GM18498 (cell line): ENCODE results near the gene MMP20.

Experiments
- ATAC-seq: cut with Tn5 transposase; IDR thresholded peaks from one replicate; pipeline ENCODE4 v1.9.1; 2021; ENCODE audit warnings: mild to moderate bottlenecking, moderate library complexity; ENCODE audit not compliant: unreplicated experiment

Gene MMP20

DNA sequence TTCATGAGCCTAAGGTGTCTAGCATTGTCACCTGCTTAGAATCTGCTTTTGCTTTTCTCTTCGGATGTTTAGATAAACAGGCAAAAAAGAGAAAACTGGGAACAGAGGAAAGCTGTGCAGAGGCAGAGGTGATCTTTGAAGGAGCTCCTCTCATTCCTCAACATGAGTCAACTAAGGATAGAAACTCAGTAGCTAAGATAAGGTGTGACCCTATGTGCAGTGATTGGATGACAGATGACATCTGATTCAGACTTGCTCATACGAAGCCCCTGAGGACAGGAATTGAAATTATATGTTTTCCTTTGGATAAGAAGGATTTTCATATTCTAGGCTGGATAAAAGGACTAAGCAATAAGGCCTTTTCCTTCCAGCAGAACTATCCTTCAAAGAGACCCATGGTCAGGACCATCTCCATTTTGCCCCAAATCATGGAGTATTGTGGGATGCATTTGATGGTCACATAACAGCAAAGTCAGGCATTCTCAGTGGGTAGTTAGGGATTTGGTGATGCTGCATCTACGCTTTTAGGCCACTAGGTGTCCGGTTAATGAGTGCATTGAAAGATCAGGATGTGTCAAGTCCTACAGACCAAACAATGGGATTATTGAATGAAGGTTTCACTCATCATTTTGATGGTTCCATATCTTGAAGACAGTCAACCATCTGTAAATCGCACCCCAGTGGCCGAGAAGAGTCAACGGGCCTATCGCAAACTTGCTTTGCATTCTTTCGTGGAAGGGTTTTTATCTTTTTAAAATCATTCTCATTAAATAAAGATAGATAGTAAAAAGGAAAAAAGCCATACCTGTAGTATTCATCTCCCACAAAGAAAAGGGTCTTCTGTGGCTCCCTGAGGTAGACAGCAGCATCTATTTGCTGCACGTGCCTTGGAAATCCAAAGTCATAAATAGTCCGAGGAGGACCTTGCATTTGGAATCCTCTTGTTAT, 32.2 kb downstream of the MMP20 start:
- no peak for ATAC-seq

DNA sequence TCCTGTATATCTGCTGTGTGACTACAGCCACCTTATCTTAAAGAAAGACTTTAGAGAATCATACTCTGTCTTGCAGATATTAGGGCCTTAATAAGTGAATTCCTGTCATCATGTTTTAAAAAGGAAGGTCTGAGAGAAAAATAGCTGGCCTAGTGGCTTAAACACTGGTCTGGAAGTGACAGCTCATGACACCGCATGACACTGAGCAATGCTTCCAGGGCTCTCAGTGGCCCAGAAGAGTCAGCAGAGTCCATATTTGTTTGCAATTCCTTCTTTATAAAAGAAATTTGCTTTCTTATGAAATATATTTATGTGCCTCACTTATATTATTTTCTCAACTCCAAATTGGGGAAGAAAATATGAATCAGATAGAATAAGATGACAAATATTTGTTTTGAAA, 33.0 kb downstream of the MMP20 start:
- ATAC-seq: no peak

DNA sequence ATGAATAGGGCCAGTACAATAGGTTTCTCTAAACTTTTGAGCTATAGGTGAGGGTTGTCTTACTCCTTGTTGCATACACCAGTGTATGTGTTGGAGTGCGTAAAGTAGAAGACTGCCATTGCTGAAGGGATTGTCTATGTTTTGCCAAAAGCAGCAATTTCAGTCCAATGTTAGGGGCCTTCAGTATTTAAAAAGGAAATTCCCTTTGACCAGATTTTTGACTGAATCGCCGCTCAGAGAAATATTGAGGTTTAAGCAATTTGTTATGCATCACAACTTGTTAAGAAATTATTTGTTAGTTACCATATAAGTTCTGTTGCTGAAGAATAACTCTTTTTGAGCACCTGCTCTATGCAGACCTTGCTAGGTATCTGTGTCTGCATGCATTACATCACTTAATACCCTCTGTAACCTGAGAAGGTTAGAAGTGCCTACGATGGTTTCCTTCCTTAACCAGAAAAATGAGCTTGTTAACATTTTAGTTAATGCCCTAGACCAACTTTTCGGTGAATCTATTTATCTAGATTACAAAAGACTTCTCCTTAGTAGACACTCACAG, 33.9 kb downstream of the MMP20 start:
- no peak for ATAC-seq

DNA sequence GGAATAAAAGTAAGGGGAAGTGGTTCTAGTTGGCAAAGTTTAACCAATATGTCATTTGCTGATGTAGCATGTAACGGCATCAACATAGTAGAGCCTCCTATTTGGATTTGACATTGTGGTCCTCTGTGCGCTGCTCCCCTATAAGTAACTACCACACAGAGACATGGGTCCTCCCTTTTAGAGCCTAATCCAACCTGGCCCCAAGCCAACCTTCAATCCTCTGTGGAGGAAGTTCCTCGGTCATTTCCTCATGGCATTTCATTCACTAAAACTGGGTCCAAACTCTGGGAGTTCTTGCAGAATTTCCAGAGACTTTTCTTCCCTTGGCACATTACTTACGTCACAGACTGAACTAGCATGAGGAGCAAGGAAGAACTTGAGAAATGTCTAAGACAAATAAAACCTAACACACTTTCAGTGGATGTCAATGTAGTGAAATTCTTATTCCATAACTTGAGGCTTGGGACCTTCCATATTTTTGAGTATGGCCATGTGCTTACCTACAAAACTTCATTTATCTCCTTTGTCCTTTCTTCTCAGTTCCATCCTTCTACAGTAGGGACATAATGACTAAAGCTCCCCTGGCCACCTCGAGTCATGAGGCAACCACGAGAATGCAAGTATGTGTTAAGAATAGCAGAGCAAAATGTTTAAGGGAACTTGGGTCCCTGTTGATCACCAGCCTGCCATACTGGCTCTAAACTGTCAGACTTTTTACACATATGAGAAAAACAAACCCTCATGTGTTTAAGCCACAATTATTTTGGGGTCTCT, 34.7 kb downstream of the MMP20 start:
- no peak for ATAC-seq

DNA sequence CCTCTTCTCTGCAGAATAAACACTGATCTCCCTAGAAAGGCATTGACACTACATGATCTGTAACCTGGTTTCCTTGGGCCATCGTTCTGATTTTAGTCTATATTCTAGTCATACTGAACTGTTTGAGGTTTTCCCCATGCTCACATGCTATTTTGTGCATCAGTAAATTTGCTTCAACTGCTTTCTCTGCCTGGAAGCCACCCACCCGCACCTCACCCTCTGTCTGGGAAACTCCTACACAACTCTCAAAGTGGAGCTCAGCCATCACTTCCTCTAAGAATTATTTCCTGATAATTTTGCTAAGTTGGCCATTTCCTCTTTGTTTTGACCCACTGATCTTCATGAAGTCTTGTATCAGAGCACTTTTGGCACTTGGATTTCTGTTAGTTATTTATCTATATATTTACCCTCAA, 36.1 kb downstream of the MMP20 start:
- ATAC-seq: peak; percentile 69

DNA sequence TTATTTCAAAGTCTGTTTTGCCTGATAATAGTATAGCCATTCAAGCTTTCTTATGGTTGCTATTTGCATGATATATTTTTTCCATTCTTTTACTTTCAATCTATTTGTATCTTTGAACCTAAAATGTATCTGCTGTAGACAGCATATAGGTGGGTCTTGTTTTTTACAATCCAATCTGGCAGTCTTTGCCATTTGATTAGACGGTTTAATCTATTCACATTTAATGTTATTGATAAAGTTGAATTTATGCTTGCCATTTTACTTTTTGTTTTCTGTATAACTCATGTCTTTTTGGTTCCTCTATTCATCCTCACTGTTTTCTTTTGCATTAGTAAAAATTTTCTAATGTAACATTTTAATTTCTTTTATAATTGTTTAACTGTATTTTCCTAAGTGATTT, 37.4 kb downstream of the MMP20 start:
- ATAC-seq: no peak

DNA sequence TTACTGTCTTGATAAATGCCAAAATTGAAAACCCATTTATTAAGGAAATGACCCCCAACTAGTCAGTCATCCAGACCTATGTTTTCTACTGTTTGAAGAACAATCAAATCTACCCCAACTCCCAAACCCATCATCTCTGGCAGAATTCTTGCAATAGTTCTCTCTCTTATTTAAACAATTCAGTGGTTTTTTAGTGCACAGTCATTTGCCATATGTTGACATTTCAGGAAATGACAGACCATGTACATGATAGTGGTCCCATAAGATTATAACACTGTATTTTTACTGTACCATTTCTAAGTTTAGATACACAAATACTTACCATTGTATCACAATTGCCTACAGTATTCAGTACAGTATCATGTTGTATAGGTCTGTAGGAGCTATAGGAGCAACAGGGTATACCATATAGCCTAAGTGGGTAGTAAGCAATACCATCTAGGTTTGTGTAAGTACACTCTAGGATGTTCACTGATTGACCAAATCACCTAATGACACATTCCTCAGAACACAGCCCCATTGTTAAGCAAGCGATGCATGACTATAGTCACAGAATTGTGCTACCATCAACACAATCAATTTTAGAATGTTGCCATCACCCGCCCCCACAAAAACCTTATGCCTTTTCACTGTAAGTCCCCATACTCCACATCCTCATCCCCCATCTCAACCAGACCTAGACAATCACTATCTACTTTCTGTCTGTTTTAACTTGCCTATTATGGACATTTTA, 41.8 kb downstream of the MMP20 start:
- ATAC-seq: no peak

DNA sequence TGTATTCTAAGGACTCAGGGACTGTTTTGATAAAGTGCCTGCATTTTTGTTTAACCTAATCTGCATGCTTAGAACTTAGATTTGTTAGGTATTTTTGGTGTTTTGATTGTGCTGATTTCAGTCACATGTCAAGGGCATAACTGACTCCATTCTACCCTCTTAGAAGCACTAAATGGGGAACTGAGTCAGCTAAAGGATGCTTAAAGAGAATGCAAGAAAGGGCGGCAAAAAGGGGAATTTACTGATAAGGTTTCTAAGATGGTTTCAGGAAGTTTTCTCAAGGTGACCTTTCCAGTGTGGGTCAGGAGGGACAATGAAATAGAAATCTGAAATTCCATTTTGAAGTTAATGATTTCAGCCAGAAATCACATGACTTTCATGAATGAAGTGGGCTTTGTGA, 43.0 kb downstream of the MMP20 start:
- no peak for ATAC-seq

DNA sequence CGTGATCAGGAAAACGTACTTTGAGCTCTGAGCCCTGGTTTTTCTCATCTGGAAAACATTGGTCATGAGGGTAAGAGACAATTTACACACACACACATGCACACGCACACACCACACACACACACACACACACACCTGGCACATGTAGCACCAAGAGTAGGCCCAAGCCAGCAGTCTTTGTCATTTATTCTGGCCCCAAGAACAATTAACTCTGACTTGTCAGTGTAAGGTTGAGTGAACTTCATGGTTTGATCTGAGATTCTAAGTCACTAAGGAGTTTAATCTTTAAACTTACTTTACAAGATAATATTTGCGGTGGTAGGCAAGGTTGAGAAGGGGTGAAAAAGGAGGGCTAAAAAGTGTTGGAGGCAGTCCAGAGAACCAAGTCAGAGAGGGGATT, 44.1 kb downstream of the MMP20 start:
- no peak for ATAC-seq

DNA sequence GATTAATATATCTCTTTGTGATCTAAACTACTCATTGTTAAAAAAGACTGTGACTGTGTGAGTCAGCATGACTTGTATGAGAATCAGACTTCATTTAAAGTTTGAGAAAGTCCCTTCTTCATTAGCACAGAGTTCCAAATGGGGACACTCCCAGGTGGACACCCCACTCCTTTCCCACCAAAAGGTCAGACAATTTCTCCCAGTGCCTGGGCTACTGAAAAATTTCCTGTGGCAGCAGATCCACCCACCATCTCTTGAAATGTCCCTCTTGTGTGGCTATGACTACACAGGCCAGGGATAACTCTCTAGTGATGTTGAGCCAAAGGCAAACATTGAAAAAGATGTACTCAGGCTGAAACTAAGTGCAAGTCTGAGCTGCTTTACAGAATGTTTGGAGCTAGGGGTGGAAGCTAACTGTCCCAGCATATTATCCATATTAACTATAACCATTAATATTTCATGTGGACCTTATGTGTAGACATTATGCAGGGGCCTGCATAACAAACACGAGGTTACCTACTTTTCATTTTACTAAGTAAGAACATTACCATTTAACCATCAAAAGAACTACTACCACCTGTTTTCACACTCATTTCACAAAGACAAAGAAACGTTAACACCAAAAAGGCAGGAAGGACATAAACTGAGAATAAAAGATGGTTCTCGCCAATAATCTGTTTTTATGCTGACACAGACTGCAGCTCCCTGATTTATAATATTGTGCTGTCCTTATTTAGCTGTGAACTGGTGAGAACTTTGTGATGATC, 44.8 kb downstream of the MMP20 start:
- peak; percentile 40 for ATAC-seq

DNA sequence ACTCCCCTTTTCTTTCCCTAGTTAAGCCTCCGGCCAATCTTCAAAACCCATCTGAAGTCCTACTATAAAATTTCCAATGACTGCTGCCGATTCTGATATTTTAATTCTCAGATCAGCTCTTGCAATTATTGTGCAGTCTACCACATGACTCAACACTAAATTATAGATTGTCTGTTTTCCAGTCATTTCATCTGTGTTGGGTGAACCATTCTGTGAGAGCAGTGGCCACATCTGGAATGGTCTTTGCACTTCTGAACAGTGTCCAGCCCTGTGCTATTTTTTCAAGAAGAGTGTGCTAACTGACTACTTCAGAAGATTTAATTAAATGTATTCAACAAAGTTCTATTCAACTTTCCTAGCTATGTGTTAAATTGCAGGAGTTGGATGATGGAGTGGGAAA, 47.4 kb downstream of the MMP20 start:
- ATAC-seq: no peak

DNA sequence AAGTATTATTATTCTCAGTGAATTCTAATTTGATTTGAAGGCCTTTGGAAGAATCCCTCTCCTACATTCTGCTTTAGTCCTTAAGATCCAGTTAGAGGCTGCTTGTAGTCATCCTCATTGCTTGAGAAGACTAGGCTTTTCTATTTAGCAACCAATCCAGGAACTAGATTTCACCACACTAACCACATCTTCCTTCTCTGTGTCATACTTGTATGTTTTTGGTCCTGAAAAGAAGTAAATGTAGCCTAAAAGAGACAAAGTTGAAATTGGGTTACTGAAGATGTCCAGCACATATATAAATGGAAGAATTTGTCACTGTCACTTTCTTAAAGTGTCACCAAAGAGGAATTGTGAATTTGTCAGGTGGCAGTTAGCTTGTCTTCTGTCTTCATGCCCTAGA, 48.0 kb downstream of the MMP20 start:
- ATAC-seq: peak; percentile 52

DNA sequence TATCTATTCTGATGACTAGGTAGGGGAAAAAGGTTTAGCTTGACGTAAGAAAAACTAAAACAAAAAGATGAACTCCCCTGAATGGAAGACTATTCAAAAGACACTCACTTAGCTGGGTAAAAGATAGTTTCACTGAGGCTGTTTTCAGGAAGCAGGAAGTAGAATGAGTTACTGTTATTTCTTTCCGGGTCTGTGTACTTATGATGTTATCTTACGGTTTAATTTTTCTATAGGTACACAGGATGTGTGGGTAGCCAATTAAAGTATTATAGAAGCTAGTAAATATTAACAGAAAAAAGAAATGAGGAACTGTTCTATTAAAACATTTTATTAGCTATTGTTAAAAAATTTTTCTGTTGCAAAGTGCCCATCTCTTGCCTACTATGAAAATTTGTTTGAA, 48.8 kb downstream of the MMP20 start:
- no peak for ATAC-seq

DNA sequence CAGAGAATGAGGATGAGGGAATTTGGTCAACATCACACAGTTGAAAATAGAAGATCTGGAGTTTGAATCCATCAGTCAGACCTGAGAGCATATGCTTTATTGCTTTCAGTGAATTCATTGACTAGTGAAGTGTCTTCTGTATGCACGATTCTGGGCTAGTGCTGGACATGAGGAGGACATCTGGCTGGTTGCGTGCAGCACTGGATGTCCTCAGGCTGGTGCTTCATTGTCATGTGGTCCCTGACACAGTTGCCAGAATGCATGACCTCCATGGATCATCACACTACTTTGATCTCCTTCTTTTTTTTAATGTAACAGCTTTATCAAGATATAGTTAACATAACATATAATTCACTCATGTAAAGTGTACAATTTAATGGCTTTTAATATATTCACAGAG, 50.1 kb downstream of the MMP20 start:
- no peak for ATAC-seq

DNA sequence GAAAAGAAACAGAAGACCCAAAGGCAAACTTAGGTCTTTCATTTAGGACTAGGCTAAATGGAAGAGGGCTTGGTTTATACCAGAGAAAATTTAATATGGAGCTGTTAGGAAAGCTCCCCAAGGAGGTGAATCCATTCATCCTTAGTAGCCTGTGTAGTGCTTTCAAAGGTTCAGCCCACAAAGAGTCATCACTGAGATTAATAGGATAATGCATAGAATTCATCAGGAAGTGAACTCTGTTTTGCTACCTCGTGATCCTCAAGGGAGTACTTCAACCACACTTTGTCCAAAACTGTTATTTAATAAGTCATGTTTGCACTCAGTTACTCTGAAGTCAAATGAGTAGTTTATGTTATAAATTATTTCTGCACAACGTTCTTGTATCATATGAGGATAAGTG, 51.3 kb downstream of the MMP20 start:
- ATAC-seq: no peak

DNA sequence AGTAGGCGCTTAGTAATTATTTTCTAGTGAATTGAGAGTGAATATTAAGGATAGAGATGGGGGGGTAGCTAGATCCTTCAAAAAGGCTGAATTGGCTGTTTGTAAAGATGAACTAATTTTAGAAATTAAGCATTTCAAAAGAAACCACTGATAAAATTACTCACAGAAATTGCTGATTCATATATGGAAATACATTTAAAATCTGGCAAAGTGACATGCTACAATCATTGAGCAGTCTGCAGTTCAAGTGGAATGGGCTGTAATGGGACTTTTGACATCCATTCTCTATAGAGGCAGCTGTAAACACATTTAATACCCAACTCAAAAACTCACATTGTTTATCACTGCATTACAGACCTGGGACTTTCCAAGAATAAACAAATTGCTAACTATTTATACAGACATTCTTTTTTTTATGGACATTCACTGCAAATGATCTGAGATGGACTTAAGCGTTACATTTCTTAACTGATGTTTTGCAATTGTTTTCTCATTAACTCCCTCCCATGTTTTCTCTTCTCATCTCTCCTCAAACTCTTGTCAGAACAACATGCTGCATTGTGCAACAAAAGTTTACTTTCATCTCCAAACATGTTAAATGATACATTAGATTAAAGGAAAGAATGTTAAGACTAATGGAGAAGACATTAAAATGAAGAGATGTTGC, 52.4 kb downstream of the MMP20 start:
- no peak for ATAC-seq

DNA sequence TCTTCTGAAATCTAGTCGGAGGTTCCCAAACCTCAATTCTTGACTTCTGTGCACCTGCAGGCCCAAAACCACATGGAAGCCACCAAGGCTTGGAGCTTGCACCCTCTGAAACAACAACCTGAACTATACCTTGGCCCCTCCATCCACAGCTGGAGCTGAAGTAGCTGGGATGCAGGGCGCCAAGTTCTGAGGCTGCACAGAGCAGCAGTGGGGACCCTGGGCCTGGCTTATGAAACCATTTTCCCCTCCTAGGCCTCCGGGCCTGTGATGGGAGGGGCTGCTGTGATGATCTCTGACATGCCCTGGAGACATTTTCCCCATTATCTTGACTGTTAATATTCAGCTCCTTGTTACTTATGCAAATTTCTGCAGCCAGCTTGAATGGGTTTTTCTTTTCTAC, 56.3 kb downstream of the MMP20 start:
- ATAC-seq: no peak

DNA sequence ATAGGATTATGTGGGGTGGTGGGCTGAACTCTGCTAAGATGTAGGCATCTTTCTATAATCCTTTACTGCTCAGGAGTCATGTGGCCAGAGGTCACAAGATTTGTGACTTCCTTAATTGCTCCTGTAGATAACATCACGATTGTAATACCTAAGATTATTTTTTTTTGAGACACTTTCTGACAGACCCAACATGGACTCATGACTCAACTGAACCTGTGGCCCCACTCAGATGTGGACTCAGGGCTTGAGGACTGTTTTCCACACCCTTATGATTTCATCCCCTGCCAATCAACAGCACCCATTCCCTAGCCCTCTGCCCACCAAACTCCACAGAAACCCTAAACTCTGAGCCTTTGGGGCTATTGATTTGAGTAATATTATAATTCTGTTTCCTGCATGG, 59.0 kb downstream of the MMP20 start:
- no peak for ATAC-seq

DNA sequence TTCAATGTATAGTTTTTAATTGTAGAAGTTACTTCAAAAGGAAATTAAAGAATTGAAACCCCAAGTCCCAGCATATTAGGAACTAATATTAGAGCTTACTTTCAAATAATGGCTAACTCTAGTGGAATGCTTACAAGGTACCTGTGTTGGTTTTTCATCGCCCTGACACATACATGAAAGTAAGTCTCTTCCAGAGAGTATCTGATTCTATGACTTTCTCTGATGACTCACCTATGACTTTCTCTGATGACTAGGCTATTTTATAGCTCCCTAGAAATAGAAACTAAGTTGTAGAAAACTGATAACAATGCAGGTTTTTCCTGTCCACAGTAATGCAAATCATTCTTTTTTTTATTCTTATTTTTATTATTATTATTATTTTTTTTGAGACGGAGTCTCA, 61.0 kb downstream of the MMP20 start:
- ATAC-seq: peak; percentile 70

DNA sequence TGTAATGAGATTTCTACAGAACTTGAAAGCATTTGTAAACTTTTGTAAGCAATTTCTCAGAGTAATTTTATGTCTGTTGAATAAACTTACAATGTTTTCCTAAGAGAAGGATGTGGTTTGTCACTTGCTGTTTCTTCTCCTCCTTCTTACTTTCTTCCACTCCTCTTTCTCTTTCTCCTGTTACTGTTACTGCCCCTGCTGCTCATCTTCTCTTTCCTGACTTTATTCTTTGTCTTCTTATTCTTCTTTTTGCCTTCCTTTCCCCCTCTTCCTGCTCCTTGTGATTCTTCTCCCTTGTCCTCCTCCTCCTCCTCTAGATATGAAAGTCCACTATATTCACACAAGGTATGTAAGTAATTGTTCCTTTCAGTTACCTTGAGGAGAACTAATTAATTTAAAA, 63.5 kb downstream of the MMP20 start:
- ATAC-seq: no peak
